ENCODE data around the gene IFNGR1.
"Not testable (repeated sequence)": the region's sequence is repeated elsewhere in the genome, so short reads cannot be mapped to it uniquely, and the experiment has no call there.

The IFNGR1 gene

DNA sequence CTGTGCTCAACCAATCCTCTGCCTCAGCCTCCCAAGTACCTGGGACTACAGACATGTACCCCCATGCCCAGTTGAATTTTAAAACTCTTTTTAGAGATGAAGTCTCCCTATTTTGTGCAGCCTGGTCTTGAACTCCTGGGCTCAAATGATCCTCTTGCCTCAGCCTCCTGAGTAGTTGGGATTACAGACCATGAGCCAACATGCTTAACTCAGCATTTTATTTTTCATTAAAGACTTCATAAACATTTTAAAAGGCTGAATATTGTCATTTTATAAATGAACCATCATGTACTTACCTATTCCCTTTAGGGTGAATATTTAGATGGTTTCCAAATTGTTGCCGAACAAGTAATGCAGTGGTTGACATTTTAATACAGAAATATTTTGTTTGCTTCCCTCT, 16.5 kb upstream of the IFNGR1 start:
- DNase-seq: no peak

DNA sequence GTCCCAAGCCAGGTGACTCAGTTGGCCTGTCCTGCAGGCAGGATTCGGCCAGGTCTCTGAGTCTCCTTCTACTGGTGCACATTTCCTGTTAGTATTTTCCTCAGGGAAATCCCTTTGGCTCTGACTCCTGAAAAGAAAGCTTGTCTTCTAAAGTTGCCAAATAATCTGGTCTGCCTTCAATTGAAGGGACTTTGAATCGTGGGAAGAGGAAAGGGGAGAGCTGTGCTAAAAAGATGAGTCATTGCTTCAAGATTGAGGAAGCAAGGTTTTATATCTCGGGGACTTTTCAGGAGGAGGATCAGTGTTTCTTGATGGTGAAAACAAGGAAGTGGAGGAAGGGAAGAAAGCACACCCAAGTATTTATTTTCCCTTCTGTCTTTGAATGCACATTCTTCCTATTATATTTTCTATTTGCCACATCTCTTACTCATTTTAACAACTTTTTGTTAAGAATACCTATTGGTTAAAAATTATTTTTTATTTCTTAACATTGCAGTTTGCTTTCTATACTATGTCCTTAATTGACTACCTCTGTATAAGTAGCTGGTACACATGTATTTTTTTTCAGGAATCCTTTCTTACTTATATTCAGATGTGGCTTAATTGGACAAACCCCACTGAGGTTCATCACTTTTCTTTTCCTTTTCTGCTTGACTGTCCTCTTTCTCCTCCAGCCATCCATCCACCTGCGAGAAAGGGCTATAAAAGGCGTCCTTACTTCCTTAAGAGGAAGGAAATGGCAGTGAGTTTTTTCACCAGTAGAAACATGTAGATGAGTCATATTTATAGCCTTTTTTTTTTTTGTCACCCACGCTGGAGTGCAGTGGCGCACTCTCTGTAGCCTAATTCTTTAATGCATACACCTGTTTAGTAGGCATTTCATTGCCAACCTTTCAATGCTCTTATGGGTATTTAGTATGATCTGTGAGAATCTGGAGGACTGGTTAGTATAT, 15.0 kb upstream of the IFNGR1 start:
- DNase-seq: no peak

DNA sequence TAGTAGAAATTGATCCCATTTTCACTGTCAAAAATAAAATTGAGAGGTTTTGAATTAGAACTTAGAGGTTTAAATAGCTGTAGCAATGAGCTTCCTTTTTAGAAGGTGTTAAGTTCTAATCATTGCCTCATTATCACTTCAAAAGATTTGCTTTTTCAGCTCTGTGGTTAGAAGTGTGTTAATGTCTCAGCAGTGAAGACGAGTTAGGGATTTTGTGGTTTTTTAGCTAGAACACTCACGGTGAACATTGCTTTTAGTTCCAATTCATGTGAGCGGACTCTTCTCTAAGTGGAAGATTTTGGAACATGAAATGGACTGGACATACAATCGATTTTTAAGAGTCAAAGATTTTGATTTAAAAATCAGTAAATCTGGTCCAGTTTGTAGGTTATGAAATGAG, 12.7 kb upstream of the IFNGR1 start:
- no peak for DNase-seq

DNA sequence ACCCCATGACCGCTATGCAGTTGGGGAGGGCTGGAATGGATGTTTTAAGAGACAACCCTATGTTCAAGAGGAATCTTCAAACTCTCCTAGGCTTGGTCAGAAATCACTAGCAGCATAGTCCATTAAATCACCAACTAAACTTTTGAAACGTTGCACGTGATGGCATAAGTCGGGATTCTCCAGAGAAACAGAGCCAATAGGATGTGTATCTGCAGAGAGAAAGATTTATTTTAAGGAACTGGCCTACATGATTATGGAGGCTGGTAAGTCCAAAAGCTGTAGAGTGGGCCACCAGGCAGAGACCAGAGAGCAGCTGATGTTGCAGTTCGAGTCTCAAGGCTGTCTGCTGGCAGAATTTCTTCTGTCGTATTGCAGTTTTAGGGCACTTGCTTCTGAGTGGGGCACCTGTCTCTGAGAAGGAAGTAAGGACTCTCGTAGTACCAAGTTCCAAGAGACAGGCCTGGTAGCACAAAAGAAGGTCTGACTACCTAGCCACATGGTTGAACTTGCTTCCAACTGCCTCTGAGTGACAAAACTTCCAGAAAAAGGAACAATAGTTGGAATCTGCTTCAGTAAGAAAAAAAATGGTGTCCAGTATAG, 11.9 kb upstream of the IFNGR1 start:
- no peak for DNase-seq

DNA sequence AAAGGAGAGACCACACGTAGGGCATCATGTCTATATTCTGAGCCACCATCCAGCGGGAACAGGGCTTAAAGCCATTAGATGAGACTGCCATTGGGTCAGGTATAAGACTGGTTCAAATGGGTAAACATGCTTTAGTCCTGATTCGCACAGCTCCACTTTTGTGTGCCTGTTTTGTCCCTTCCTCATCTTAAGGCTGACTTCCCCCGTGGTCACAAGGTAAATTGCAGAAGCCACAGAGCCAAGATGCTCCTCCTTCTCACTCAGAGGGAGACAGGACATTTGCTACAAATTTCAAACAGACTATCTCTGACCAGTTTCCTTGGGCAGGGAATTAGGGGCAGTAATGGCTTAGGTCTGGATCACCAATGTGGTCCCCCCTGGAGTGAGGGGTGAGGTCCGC, 11.4 kb upstream of the IFNGR1 start:
- DNase-seq: no peak

DNA sequence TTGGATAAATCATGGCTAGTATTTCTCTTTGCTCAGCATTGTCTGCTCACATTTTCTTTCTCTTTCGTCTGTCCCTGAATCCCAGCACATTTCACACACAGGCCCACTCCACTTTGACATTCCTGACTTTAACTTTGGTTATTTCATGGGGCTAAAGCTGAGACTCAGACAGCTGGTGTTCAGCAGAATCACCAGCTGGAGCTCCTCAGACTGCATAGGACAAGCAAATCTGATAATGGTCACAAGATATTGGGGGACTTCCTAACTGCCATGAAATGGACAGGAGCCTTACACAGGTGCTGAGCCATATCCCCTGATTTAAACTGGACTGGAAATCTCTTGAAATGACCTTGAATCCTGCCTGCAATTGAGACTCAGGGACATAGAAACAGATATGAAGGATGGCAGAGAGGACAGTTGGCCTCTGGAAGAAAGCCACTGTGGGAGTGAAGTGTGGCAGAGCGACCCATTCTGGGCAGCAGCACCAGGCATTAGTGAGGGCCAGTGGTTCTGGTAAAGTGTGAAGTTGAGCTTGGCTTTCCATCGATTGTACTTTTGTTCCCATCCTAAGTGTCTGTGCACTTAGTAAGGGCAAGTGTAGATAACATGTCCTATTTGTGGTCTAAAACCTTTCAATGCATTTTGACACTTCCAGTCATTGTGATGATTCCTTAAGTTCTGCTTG, 10.0 kb upstream of the IFNGR1 start:
- no peak for DNase-seq

DNA sequence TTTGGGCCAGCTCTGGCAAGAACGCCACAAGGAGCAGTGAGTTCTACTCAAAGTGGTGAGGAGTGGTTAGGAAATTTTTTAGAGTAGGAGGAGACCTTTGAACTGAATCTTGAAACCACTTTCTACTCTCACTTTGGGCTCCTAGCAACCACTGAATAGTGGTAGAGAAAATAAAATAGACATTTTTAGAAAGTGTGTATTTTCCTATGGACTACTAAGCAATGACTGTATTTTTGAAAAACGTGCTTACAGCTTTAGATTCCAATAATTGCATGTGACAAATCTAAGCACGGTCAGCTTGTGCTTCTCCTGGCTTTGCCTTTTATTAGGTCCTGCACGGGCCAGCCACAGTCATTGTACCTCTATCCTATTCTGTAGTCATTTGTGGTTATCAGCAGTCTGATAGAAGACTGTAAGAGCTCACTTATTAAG, 8.7 kb upstream of the IFNGR1 start:
- DNase-seq: no peak

DNA sequence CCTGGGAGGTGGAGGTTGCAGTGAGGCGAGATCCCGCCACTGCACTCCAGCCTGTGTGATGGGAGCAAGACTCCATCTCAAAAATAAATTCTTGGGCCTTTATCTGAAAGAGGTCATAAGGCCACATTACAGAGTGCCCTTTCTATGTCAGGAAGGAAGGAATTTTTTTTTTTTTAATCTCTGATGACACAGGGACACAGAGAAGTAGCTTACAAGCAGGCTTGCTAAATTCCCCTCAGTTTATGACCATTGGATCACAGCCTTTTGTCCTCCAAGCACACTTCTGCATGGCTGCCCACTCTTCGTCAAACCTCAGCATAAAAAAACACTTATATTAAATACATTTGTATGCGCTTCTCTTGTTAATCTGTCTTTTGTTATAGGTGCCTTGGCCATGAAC, 7.5 kb upstream of the IFNGR1 start:
- DNase-seq: no peak

DNA sequence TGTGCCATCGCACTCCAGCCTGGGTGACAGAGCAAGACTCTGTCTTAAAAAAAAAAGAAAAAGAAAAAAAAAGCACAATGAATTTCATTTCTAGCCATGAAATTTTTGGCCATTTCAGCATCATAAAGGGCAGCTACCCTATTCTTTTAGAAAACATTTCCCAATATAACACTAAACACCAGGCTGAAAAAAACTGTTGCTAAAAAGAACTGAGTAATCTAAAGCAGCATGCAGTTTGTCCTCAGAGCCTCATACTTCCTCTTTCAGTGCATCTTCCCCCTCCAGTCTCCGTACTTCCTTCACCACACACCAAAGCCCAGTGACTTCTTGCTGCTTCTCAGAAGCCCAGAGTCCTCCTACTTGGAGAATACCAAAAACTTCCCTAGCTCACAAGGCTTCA, 5.6 kb upstream of the IFNGR1 start:
- no peak for DNase-seq

DNA sequence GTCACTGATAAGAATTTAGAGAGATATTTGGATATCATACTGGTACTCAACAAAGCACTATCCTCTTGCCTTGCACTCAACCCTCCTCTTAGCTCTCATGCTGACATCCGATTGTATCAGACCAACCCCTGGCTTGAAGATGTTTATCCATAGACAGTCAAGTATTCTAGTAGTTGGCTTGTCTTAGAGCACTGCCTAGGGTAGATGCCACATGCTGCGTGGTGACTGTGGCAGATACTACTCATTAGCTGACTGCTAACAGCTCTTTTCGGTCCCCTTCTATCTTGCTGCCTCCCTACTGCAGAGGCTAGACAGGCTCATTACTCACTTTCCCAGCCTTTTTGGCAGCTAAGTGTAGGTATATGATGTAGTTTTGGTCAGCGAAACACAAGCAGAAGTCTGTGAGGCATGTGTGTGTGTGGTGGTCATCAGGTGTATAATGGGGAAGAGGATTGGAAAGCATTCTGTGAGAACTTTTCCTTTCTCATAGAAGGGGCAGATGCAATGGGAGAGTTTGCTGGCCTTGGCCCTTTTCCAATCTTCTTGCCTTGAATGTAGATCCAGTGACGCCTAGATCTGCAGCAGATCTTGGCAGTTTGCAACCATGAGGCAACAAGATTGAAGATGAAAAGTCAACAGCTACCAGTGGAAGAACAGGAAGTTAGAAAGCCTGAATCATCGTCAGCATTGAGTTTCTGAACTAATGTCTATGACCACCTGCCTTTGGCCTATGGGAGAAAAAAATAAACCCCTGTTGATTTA, 4.4 kb upstream of the IFNGR1 start:
- no peak for DNase-seq

DNA sequence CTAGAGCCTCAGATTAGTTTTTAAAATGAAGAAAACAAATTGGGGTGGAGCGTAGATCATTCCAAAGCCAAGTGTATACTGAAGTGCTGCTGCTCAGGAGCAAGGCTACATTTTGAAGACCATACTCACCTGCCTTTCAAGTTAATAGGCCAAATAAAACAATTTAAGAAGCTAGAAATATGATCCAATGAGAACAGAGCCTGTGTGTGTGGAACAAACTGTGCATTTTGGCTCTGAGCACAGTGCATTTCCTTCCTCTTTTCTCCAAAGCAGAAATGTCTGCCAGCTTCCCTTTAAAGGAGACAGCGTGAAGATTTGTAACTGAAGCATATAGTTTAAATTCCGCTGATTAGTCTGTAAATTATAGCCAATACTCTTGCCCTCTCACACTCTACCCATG, 3.2 kb upstream of the IFNGR1 start:
- DNase-seq: no peak

DNA sequence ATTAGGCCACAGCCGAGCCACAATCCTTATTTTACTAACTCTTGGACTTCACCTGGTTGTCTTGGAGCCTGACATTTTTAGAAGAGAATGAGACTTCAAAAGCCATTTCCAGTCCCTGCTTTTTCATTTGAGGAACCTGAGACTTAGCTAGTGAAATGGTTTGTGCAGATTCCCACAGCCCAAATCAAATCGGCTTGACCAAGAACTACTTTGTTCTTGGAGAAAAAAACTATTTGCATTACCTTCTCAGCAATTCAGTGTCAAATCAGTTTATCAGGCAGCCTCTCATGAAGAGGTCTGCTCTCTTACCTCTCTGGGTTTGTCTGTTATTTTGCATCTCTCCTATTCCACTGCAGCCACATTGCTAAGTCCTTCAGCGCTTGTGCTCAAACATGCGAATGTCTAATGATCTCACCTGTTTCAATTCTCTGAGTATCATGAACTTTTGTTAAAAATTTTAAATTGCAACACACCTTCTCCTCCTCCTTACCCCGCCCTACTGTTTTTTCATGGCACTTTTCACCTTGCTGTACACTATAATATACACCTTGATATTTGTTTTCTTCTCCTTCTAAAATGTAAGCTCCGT, 573 bp upstream of the IFNGR1 start:
- no peak for DNase-seq

DNA sequence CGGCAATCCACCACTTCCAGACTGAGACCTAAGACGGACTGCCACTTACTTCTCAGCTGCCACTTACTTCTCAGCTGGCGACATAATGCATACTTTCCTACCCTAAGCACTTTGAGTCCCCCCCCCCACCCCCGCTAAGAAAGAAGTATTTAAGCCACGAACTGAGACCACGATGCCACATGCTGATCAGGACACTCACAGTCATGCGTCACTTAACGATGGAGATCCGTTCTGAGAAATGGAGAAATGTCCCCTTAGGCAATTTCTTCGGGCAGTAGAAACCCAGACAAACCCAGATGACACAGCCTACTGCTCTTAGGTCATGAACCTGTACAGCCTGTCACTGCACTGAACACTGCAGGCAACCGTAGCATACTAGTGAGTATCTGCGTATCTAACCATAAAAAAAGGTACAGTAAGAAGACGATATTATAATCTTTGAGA, 690 bp downstream of the IFNGR1 start:
- no peak for DNase-seq

DNA sequence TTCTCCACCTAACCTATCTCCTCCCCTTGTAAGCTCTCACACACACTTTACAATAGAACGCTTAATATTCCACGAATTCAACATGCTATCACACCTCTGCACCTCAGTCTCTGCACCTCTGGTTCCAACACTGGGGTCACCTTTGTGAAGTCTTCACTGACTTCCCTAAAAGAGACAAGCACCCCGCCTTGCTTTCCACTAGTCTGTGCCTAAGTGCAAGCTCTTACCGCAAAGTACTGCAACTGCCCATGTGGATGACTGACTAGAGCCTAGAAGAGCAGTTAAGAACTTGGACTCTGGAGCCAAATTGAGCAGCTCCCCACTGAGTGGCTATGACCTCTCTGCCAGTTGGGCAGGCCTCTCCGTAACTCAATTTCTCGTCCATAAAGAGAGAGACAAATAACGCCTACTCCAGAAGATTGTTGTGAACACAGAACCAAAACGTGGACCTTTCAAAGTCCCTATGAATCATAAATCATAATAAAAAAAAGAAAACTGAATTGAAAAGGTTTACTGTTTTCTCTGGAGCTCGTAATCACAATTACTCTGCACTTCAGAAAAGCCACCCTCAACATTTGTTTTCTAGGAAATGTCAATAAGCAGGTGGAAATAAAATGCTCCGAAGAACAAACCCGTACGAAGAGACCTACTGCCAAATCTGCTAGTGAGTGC, 1.2 kb downstream of the IFNGR1 start:
- DNase-seq: no peak

DNA sequence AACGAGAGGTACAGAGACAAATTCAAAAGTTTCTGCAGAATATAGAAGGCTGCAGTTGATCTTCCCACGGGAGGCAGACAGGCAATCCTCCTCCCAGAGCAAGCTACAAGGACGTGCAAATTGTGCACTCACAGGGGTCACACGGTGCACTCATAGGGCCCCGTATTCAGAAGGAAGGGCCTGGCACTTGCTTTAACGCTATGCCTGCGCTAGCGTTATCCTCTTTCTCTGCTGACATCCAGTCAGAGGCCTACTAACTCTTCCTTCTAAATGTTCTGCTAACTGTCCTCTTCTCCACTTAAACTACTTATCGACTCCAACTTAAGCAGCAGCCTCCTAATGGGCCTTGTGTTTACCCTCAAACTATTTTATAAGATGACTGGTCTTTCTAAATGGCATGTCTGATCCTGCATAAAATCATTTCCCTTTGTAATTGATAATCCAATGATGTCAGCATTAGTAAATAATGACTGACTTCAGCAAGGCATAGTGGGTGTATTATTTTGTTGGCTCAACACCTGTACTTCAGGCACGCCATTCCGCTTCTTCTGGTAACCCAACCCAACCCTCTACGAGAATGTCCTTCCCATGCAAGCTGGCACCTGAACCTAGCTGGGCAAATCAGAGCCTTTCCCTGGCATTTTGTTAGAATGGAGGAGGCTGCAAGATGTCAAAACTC, 2.2 kb downstream of the IFNGR1 start:
- no peak for DNase-seq

DNA sequence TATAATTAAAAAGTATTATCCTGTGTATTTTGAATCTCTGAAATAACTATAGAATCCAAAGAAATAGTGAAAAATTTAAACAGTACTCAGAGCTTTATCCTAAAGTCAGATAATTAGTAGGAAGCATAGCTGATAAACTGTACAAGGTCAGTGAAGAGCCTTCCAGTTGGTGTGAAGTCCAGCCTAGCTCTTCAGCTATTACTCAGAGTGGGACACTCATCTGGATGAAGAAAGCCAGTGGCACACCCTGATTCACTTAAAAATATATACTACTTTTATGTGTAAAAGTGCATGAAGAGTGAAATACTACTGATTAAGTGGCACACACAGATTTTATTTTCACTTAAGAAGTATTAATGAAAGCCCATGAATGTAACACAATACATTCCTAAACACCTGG, 3.1 kb downstream of the IFNGR1 start:
- no peak for DNase-seq

DNA sequence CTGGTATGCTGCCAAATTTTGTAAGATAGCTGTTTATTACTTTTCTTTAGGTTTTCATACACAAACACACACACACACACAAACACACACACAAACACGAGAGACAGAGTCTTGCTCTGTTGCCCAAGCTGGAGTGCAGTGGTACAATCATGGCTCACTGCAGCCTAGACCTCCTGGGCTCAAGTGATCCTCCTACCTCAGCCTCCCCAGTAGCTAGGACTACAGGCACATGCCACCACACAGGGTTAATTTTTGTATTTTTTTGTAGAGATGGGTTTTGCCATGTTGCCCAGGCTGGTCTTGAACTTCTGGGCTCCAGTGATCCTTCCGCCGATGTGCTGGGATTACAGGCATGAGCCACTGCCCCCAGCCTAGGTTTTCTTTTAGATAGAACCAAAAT, 3.6 kb downstream of the IFNGR1 start:
- not testable (repeated sequence) for DNase-seq

DNA sequence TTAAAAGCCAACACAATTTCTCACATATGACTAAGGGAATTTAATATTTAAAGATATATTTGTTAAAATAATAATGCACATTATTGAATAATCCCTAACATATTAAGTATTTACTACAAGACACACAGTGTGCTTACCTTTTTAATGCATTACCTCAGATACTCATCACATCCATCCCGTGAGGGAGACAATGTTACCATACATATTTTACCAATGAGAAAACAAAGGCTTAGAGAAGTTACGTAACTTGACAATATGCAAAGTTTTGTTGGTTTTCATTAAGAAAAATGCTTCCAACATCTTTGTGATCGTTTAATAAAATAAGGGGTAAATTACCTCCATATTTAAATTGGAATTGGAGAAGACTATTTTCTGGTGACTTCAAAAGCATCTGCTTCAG, 4.3 kb downstream of the IFNGR1 start:
- DNase-seq: no peak

DNA sequence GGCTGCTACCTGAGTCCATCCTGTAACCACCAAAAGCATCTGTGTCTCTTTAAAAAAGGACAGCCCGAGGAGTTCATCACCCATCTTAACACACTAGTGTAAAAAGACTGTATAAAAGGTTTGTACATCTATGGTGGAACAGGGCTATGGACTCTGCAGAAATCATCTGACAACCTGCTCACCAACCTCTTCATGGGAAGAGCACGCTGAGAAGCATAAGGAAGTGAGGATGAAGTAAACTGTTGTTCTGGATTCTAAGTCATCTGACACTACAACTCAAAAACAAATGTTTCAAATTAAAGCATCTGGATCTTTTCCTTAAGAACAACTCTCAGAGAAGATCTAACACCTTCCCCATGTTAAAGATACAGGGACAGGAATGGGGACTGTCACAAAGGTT, 5.4 kb downstream of the IFNGR1 start:
- DNase-seq: no peak

DNA sequence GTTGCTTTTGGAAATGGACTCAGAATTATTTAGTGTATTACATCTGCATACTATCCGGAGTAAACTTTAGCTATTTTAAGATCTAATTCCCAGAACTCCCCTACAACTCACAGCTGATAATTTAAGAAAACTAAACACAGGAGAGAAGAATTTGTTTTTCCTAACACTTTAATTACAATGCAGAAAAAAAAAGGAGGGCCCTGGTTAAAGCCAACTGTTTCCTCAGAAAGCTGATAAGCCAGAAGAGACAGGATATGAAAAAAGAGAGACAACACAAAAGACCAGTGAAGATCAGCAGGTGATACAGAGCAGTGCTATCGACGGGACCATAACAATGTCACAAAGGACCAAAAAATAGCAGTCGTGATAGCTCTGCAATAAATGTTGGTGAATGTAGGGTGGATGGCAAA, 5.8 kb downstream of the IFNGR1 start:
- no peak for DNase-seq

DNA sequence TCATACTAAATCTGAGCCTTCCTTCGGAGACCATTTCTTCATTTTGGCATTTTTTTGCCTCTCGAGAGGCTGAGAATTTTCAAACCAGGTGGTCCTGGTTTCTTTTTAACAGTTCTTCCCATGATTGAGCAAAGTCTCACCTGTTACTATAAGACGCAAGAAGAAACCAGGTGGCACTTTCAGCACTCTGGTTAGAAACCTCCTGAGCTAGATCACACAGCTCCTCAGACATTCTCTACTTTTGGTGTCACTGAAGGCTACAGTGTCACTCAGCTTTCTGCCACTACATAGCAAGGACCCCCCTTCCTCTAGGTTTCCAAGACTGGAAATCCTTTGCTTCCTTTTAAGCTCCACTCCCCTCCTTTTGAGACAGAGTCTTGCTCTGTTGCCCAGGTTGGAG, 7.3 kb downstream of the IFNGR1 start:
- DNase-seq: no peak

DNA sequence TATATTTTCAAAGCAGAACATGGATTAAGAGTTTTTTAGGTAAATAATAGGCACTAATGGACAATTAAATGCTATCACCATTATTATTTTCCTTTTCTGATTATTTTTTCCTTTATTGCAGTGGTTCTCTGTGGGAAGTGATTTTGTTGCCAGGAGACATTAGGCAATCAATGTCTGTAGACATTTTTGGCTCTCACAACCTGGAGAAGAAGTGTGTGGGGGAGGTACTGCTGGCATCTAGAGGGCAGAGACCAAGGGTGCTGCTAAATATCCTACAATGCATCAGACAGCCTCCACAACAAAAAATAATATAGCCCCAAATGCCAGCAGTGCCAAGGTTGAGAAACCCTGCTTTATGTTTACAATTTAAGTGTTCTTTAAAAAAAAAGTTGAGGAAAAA, 8.3 kb downstream of the IFNGR1 start:
- no peak for DNase-seq
